SIG-M5 treated with dmso at 0.1 percent for 504 hours (cell line): Measurements from ENCODE around the gene ABHD8.
A peak's percentile ranks its signal among the peaks of the same experiment; 100 is the strongest.

Source experiments
- DNase-seq: peaks from one replicate; lab custom pipeline; 2025; ENCODE audit not compliant: unreplicated experiment; lab: John Stamatoyannopoulos, UW

Gene ABHD8

DNA sequence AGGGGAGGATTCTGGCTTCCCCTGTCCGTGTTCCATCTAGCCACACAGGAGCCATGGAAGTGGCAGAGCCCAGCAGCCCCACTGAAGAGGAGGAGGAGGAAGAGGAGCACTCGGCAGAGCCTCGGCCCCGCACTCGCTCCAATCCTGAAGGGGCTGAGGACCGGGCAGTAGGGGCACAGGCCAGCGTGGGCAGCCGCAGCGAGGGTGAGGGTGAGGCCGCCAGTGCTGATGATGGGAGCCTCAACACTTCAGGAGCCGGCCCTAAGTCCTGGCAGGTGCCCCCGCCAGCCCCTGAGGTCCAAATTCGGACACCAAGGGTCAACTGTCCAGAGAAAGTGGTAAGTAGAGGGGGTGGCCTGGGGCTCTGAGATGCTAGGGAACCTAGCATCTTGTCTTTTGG lies 34.5 kb downstream of the ABHD8 start:
- no peak for DNase-seq

DNA sequence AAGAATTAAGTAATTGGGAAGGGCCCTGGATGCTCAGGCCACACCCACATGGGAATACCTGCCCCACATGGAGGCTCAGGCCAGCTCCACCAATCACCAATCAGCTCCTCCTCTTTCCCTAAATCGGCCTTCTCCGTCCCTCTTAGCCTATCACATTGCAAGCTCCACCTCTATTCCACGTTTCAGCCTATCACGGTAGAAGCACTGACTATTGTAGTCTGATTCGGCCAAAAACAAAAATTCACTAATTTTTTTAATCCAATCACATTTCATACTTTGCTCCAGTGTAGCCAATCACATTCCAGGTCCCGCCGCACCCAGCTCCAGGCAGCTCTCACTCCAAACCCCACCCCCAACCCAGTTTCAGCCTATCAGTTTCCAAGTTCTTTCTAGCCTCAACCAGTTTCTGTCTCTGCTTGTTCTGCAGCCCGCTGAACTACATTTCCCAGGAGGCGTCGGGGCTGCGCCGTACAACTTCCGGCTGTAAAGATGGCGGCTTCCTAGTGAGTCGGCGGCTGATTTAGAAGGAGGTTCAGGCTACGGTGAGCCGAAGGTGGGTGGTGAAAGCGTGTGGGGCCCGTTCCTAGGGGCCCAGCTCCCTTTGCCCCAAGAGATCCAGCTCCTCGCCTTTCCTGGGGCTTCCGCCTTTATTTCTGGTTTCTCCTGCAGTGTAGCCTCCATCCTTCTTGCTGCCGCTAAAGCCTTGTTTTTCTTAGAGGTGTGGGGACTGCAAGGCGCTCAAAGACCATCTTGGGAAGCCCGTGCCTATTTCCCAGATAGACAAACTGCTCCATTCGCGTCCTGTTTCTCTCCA lies 36.0 kb downstream of the ABHD8 start, which contains the start of gene BABAM1:
BABAM1 (plus strand) TSS at position 469 of the 814 bp plus-strand sequence. CDS start 1,364 bp downstream, outside the sequence.
- DNase-seq = peak; percentile 100

DNA sequence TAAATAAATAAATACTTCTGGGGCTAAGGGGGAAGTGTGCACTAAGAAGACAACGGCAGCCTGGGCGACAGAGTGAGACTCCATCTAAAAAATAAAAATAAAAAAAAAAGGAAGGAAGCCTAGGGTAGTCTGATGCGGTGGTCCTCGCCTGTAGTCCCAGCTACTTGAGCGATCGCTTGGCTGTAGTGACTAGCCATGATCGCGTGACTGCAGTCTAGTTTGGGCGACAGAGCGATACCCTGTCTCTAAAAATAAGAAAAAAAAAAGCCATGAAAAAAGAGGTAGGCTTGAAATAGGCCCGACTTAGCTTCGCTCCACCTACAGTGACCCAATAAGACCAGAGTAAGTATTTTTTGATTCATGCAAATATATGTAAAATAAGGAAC lies 36.6 kb downstream of the ABHD8 start:
- DNase-seq = no peak

DNA sequence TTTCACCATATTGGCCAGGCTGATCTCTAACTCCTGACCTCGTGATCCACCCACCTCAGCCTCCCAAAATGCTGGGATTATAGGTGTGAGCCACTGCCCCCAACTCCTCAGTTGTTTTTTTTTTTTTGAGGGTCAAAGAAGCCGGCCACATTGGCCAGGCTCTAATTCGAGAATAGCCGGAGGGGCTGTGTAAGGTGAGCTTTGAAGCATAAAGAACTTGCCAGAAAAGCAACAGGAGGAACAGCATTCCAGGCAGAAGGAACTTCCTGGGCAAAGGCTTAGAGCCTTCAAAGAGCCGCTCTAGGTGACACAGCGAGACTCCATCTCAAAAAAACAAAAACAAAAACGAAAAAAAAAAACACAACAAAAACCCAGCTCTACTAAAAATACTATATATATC lies 37.2 kb downstream of the ABHD8 start:
- no peak for DNase-seq

DNA sequence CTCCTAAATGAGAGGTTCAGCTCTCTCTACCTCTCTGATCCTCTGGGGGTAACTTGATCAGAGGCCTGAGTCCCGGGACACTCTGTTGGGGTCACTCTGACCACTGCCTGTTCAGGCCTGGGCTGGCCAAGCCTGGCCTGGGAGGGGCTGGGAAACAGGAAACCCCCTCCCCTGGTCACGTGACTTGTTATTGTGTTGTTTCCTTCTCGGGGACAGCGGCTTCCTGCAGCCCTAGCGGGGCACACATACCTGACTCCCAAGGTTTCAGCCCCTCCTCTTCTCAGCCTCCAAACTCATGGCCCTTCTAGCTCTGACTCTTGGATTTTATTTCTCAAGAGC lies 38.6 kb downstream of the ABHD8 start, which contains the start of gene USHBP1:
USHBP1 (minus strand) TSS at position 105 of the 339 bp plus-strand sequence. CDS start 446 bp downstream, outside the sequence.
- DNase-seq = no peak

DNA sequence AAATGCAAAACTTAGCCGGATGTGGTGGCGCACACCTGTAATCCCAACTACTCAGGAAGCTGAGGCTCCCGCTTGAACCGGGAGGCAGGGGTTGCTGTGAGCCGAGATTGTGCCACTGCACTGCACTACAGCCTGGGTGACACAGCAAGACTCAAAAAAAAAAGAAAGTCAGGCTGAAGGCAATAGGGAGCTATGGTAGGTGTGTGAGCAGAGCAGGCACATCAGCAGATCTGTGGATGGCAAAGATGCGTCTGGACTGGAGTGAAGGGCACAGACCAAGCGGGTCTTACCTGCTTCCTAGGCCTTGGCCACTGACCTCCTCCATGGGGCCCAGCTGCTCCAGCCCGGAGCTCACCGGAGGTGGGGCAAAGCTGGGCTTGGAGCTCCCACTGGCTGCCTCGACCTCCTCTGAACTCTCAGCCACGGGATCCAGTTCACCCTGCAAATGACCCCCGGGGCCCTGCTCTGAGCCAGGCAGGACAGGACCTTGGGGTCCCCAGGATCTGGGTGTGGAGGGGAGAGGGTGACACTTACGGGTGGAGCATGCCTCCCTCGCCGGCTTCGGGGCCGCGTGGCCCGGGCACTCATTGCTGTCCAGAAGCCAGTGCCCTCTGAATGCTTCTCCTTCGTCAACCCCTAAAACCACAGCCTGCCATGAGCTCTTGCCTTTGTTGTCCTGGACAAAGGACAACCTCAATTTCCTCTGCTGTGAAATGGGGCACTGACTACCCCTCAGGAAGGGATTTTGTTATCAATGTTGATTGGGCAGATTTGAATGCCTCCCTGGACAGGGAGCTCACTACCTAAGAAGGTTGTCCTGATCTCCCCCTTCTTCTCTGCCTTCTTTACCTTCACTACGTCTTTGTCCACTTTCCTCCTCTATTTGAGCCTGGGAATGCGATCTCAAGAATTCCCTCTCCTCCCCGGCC lies 39.2 kb downstream of the ABHD8 start:
- DNase-seq = no peak

DNA sequence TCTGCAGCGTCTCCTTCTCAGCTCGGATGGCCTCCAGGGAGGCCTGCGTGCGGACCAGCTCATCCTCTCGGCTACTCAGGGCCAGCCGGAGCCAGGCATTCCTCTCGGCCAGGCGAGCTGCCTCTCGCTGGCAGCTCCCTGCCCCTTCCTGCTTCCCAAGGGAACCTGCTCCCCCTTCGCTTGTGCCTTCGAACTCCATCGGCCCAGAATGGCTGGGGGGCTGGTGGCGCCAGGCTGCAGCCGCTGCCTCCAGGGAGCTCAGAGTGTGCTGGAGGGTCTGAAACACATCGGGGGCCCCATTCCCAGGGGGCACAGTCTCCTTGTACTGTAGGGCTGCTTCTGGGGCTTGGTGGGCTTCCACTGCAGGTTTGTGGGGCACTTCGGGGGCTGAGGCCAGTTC lies 40.7 kb downstream of the ABHD8 start:
- DNase-seq = no peak

DNA sequence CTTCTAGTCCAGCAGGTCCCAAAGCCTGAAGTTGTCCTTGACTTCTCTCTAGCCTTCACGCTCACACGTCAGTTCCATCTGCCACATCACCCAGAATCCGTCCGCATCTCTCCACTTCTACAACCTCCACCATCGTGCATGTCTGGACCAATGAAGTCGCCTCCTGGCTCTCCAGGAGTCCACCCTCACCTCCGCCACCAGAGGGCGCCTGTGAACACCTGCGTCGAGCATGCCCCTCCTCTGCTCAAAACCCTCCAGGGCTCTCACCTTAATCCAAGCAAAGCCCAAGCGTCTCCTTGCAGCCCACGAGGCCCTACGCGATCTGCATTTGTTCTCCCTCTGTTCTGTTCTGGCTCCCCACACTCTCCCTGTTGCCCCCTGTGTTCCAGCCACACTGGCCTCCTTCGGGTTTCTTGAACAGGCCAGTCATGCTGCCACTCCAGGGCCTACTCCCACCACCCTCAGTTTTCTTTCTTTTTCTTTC lies 42.3 kb downstream of the ABHD8 start:
- peak; percentile 76 for DNase-seq

DNA sequence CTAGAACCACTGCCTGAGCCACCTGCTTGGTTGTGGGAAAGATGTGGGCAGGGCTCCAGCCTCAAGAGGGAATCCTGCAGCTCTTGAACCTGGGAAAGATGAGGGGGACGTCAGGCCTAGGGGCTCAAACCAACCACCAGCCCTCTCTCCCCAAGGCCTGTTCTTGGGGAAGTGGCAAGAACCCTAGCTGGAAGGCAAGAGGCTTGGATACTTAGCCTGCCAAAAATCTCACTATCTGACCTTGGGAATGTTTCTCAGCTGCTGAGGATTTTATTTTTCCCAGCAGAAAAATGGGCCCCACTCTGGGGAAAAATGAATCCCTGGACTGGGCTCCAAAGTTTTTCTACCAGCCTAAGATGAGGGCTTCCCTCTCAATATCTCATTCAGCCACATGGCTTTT lies 43.3 kb downstream of the ABHD8 start:
- no peak for DNase-seq

DNA sequence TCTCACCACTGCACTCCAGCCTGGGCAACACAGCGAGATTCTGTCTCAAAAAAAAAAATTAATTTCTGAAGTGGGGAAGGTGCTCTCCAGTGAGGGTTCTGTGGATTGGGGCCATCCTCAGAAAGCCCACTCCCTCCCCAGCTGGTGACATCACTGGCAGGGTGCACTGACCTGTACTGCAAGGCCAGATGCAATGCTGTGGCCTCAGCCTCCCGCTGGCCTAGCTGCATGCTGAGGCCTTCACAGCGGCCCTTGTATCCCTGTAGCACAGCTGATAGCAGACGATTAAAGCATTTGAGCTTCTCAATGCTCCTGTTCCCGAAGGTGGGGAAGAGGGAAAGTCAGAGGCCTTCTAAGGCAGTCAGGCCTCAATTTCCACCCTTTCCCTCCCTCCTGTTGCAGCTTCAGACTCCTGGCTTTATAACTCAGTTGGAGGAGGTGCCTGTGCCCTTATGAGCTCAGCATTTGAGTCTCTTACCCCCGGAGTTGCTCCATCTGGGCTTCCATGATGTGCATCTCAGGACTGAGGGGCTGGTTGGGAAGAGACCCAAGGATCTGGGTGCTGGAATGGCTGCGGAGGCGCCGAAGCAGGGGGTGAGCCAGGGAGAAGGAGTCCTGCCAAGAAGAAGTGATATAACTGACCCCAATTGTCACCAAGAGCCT lies 44.0 kb downstream of the ABHD8 start:
- DNase-seq = no peak

DNA sequence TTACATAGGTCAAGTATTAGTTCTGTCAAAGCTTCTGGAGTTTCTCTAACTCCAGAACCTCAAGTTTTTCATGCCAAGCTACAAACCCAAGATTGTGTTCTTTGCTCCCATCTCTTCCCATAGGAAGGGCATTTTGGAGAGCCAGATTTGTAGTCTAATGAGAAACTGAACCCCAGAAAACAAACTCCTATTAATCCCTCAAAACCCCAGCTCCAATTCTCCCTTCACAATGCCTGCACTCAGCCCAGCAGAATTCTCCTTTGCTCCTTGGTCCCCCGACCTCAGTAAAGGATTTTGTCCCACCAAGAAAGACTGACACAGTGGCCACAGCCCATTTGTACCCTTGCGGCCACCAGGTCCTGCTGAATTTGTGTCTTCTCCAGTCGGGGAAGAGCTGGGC lies 47.1 kb downstream of the ABHD8 start:
- no peak for DNase-seq

DNA sequence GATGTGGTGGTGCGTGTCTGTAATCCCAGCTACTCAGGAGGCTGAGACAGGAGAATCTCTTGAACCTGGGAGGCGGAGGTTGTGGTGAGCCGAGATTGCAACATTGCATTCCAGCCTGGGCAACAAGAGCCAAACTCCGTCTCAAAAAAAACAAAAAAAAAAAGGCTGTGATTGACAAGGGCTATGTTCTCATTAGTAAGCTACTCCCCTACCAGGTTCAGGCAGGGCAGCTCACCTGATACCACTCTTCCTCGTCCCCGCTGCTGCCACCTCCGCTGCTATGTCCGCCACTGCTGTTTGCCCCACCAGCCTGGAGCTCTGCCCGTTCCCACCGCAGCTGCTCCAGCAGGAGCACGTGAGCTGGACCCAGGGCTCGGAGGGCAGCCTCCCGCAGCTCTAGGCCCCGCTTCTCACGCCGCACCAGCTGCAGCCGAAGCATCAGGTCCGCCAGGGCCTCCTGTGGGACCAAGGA lies 48.0 kb downstream of the ABHD8 start:
- no peak for DNase-seq

DNA sequence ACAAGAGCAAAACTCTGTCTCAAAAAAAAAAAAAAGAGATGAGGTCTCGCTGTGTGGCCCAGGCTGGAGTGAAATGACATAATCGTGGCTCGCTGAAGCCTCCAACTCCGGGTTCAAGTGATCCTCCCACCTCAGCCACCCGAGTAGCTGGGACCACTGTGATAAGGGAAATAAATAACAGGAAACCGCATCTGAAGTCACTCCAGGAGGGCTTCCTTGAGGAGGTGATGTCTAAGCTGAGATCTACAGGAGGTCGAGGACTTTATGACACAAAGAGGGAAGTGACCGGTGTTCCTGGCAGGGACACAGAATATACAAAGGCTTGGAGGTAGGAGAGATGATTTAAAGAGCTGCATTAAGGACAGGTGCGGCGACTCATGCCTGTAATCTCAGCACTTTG lies 48.6 kb downstream of the ABHD8 start:
- DNase-seq = no peak

DNA sequence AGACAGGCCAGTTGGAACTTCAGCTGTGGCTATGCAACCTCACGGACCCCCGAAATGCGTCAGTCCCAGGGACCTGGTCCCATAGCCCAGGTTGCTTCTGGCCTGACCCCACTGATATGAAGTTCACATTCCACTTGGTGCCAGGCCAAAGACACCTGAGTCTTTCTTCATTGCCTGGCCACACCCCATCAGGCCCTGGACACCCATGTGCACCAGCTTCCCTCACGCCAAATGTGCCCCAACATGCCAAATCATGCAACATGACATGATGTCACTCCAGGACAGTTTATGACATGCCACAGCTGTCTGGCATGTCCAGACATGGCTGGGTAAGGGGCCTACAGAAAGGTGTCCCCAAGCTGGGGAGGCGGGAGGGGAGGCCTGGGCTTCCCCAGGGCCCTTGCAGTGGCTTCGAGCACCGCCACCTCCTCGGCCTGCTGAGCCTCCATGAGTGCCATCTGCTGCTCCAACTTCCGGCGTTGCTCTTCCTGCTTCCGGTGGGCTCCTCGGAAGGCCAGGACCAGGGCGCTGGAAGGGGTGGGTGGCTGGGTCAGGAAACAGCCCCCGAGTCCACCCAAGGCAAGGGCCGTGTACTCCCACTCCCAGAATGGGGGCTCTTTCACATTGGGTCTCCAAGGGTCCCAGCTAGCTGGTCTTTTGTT lies 53.2 kb downstream of the ABHD8 start:
- DNase-seq = no peak

DNA sequence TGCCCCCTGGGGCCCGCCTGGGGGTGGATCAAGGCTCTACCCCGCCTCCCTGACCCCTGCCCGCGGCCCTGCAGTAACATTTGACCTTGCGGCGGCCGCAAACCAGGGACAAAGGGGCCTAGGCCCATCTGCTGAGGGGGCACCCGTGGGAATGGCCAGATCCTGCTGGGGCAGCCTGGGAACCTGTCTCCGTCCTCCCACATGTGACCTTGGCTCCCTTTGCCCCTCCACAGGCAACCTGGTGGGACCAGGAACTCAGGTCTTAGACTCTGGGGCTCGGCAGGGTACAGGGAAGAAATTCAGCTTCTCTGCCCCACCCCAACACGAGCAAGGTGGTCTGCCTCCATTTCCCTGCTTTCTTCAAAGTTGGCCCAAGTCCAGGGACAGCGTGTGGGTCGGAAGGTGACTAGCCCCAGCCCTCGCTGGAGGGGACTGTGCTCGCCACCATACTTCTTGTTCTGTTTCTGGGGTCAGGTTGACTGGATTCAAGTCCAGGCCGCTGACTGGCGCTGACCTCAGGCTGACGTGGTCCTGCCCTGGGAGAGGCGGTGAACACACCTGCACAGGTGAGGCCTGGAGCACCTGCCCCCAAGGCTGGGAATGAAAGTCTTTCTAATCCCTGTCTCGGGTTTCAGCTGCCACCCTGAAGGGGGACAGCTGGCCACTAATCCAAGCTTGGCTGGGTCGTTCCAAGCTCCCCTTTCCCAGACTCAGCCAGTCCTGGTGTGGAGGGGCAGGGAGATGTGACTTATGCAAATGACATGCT lies 55.0 kb downstream of the ABHD8 start:
- DNase-seq = no peak

DNA sequence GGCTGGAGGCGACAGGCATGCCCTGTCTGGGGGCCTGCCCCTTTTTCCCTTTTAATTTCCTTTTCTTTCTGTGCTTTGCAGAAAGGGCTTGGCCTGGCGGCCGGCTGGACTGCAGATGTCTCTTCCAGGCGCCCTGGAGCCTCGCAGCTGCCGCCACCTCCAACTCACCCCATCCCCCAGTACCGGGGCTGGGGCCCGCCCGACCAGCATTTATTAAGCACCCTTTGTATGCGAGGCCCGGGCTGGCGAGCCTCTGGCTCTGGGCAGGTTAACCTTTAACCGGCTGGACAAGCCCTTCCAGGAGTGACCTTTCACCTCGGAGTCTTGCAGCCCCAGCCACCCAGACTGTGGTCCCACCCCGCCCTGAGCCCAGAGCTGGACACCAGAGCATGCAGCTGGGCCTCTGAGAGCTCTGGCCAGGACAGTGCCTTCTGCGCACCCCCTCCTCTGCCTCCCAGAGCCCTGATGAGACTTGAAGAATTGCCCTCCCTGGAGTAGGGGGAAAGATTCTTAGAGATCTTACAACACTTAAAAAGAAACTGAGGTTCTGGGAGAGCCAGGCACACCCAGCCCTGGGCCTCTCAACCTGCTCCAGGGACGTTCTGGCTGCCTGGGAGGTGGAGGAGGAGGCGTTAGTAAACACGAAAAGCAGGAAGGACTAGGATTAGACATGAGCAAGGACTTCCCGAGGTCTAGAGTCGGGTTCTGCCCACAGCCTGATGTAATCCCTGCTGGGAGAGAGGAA lies 56.4 kb downstream of the ABHD8 start:
- peak; percentile 12 for DNase-seq

DNA sequence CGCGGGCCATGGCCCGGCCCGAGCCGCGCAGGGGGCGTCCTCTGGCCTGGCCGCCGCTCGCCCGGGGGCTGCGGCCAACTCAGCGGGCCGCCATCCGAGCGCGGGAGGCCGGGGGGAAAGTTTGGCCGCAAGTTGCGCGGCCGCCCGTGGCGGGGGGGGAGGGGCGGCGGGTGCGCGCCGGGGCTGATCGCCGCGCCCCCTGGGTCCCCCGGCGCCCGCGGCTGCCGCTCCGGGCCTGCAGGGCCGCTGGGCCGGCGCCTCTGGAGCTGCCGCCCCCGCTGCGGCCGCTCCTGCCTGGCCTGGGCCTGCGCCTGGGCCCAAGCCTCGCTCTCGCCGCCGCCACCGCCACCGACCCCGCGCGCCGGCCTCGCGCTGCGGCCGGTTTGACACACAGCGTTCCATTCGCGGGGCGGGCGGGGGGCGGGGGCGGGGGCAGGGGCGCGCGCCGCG lies 57.7 kb downstream of the ABHD8 start, which contains the start of gene NR2F6:
NR2F6 (minus strand) TSS at position 385 of the 450 bp plus-strand sequence. CDS start 699 bp downstream, outside the sequence.
- no peak for DNase-seq

DNA sequence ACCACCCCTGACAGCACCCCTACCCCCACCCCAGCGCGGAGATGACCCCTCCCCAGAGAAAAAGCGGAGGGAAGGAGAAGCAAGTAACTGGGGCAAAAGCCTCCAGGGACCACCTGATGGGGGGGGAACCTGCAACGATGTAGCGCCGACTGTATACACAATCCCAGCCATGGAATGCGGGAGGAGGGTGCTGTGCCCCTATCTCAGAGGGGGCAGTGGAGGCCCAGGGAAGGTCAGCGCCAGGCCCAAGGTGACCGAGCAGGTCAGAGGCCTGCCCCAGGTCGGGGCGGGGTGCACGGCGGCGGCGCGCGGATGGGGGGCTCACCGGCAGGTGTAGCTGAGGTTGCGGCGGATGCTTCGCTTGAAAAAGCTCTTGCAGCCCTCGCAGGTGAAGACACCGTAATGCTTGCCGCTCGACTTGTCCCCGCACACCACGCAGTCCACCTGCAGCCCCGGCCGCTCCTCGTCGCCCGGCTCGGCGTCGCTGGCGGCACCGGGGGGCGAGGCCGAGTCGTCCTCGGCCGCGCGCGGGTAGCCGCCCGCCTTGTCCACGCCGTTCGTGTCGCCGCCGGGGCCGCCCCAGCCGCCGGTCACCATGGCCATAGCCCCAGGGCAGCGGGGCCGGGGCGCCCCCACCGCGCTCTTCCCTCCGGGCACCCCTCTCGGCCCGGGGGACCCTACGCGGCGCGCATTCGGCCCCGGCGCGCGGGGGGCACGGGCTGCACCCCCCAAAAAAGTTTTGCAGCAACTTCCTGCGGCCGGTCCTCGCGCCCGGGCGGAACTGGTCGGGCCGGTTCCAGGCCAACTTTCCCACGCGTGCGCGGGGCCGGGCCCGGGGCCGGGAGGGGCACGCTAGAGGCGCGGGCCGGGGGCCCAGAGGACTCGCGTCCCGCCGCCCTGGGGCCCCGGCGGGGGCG lies 58.3 kb downstream of the ABHD8 start:
- DNase-seq = no peak
